Upper lobe of left lung (tissue), 6 donors: ENCODE measurements around the gene TMEM154. TPM values are rescaled to one million over a fixed set of nuclear protein-coding genes. Genes with fewer than 3 reads are reported as not detected.

Experiments used
- ATAC-seq, 2 donors: fragments of 200-7000 bp; cut with Tn5 transposase; one replicate each; pipeline ENCODE4 v1.9.1; 2022; ENCODE audit warnings: mild to moderate bottlenecking in 2 of 2, moderate library complexity in 2 of 2; ENCODE audit not compliant: low FRiP score in 2 of 2
- DNase-seq, 2 donors: peaks; one replicate each; pipeline ENCODE4 v3.0.0-alpha.2; 2019 to 2020
- H3K27ac ChIP-seq, 4 donors: fragments of 200-600 bp; sonication (generic); one replicate each; pipeline ENCODE4 v1.5.1; 2016 to 2019
- H3K27me3 ChIP-seq, 4 donors: fragments of 200-600 bp; sonication (generic); one replicate each; pipeline ENCODE4 v1.5.1; 2017 to 2019
- H3K36me3 ChIP-seq, 4 donors: fragments of 200-600 bp; sonication (generic); one replicate each; pipeline ENCODE4 v1.5.1; 2016 to 2019
- H3K4me1 ChIP-seq, 4 donors: fragments of 200-600 bp; sonication (generic); one replicate each; pipeline ENCODE4 v1.5.1; 2018 to 2019
- H3K4me3 ChIP-seq, 4 donors: fragments of 200-600 bp; sonication (generic); one replicate each; pipeline ENCODE4 v1.5.1; 2017 to 2019; ENCODE audit warnings: mild to moderate bottlenecking in 2 of 4, moderate library complexity in 1 of 4
- H3K9me3 ChIP-seq, 4 donors: fragments of 200-600 bp; sonication (generic); one replicate each; pipeline ENCODE4 v1.5.1; 2018 to 2019
- EP300 ChIP-seq, 4 donors: sonication (generic); formaldehyde crosslinking; IDR thresholded peaks; one replicate each; pipeline ENCODE4 v1.5.1; 2017; ENCODE audit warnings: antibody characterized with exemption in 4 of 4, control low read depth in 2 of 4
- POLR2A ChIP-seq, 4 donors: fragments of 450-650 bp; IDR thresholded peaks; one replicate each; pipeline ENCODE4 v1.5.1; 2016 to 2017; ENCODE audit warnings: antibody characterized with exemption in 4 of 4, mild to moderate bottlenecking in 2 of 4
- POLR2AphosphoS5 ChIP-seq, 2 donors: sonication (generic); formaldehyde crosslinking; IDR thresholded peaks; one replicate each; pipeline ENCODE4 v1.5.1; 2017; ENCODE audit warnings: antibody characterized with exemption in 2 of 2
- WGBS, 2 donors: methylation state at CpG; one replicate each; pipeline ENCODE4 v1.1.5; 2017 to 2018; 5-methylcytosine and 5-hydroxymethylcytosine counted together
- total RNA-seq, 6 donors: library from RNA; depleted of rRNA in 4 of 6; stranded (reverse); fragments of >200 nt in 4 of 6; gene quantifications; one replicate each; pipeline versions ENCODE4 v1.1.0 to v1.2.1, GENCODE V29; 2016 to 2021
- TF ChIP-seq, protein P1 (sequence below), 6 experiments: fragments of 450-650 bp in 4 of 6; fragments of 200-600 bp in 2 of 6; sonication (generic) in 2 of 6; IDR thresholded peaks; one replicate each; pipeline ENCODE4 v1.5.1; 2016 to 2019; ENCODE audit warnings: antibody characterized with exemption in 6 of 6
- donor health status: DM: no; HTN: no; CAD: no; lungs with moderate emphysema.
- donor health status: DM: no; HTN: yes; CAD: no; lungs with severe emphysema.

Gene TMEM154
- total RNA-seq, 6 donors from 2014 or later, result 2.4 to 18.7 (median 6.0) TPM

DNA sequence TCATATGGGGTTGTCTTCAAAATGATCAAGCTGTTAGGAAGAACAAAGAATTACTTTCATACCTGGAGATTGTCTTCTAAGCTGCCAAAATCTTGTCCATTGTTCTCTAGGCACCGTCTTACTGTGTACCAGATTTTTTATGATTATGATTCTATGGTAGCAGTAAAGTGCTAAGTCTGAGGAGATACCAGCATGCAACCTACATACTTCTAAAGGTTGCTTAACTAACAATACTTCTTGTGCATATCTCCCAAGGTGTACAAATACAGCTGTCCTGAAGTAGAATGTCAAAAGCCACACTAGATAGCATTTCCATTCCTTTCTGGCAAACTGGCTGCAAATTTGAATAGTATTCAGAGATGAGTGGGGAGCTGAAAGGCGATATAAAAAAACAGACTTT lies 81.3 kb downstream of the TMEM154 start:
- DNase-seq, result no peak
- Histone ChIP-seq H3K36me3 (no peaks in the 10 kb centered on the region), H3K9me3 (no peaks in the 10 kb centered on the region), H3K4me3 (no peak overlapping the region), H3K27me3 (no peaks in the 10 kb centered on the region), H3K4me1 (no peaks in the 10 kb centered on the region), H3K27ac (no peak overlapping the region)
- TF ChIP-seq POLR2A (IDR thresholded peaks at IDR 0.05) (no peak), POLR2AphosphoS5 (IDR thresholded peaks at IDR 0.05) (no peak), EP300 (IDR thresholded peaks at IDR 0.05) (no peak)
- TF ChIP-seq, protein P1, sequence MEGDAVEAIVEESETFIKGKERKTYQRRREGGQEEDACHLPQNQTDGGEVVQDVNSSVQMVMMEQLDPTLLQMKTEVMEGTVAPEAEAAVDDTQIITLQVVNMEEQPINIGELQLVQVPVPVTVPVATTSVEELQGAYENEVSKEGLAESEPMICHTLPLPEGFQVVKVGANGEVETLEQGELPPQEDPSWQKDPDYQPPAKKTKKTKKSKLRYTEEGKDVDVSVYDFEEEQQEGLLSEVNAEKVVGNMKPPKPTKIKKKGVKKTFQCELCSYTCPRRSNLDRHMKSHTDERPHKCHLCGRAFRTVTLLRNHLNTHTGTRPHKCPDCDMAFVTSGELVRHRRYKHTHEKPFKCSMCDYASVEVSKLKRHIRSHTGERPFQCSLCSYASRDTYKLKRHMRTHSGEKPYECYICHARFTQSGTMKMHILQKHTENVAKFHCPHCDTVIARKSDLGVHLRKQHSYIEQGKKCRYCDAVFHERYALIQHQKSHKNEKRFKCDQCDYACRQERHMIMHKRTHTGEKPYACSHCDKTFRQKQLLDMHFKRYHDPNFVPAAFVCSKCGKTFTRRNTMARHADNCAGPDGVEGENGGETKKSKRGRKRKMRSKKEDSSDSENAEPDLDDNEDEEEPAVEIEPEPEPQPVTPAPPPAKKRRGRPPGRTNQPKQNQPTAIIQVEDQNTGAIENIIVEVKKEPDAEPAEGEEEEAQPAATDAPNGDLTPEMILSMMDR (IDR thresholded peaks at IDR 0.05), result no peak
- WGBS, 2 donors, result 59 to 64% methylated on average over 2 of the region's 2 CpGs
- no peak for ATAC-seq

DNA sequence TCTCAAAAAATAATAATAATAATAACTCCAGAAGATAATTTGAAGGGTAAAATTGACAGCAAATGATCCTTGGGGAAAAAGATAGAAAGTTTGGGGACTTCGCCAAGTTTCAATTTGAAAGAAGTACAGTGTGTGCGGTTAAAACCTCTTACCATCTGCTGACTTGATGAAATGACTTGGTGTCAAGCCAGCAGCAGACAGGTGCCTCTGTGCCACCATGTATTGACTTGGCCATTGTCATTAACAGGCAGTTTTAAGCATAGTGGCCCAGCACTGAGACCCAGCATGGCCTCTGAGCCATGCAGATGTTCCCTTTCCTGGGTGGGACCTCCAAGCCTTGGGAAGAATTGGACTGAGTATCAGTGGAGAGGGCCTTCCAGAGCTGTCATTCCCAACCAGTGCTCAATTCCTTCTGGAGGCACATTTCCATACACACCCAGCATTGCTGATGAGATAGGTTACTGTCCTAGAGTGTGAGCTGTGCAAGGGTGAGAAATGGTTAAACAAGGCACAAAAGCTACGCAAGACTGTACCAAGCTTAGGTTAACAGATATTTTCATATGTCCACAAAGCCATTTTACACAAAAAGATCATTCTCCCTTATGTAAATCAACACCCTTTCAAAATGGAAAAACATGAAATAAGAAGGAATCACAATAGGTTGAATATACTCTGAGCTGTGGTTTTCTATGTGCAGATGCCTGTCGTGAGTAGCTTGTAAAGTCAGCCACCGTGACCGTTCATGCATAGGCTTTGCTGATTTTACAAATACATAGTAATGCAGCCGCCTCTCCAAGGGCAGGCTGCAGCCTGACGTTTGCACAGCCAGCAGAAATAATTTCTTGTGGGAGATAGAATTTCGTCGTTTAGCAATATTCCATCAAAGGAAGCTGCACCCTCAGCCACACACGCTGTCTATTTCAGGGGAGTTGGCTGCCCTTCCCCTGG lies 84.5 kb downstream of the TMEM154 start:
- TF ChIP-seq POLR2AphosphoS5 (IDR thresholded peaks at IDR 0.05), result no peak
- no peak for TF ChIP-seq POLR2A (IDR thresholded peaks at IDR 0.05)
- no peak for TF ChIP-seq EP300 (IDR thresholded peaks at IDR 0.05)
- TF ChIP-seq, protein P1 (IDR thresholded peaks at IDR 0.05), result no peak
- ATAC-seq (no peak), DNase-seq (no peak)
- H3K9me3 ChIP-seq, result no peaks in the 10 kb centered on the region
- no peak overlapping the region for H3K27ac ChIP-seq
- no peaks in the 10 kb centered on the region for H3K27me3 ChIP-seq
- H3K36me3 ChIP-seq, result no peaks in the 10 kb centered on the region
- no peak overlapping the region for H3K4me3 ChIP-seq
- H3K4me1 ChIP-seq, result peaks cover 0 to 6% (median 6%) of the 10 kb centered on the region in 4 donors
- 70 to 72% methylated on average over 11 of the region's 11 CpGs for WGBS, 2 donors

DNA sequence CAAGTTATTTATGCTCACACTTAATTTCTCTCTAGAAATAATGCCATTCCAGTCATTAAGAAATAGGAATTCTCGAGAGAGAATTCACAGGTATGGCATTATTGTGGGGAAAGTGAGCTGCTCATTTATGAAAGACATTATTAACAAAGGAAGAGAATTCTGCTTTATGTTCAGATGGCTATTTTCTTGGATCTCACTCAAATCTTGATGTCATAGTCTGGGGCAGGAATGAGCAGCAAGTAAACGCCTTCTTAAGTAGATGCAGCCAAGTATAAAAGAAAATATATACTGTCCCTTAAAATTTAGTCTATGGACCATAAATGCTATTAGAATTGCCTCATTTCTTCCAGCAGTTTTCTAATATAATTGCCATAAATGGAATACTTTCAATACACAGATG lies 85.7 kb downstream of the TMEM154 start:
- no peaks in the 10 kb centered on the region for H3K36me3 ChIP-seq
- peaks cover 0 to 6% (median 6%) of the 10 kb centered on the region in 4 donors for H3K4me1 ChIP-seq
- H3K27me3 ChIP-seq, result no peaks in the 10 kb centered on the region
- WGBS, 2 donors, result 72 to 82% methylated on average over 2 of the region's 2 CpGs
- H3K4me3 ChIP-seq, result no peak overlapping the region
- no peaks in the 10 kb centered on the region for H3K9me3 ChIP-seq
- no peak for DNase-seq
- TF ChIP-seq, protein P1 (IDR thresholded peaks at IDR 0.05), result no peak
- TF ChIP-seq POLR2AphosphoS5 (IDR thresholded peaks at IDR 0.05) (no peak), POLR2A (IDR thresholded peaks at IDR 0.05) (no peak), EP300 (IDR thresholded peaks at IDR 0.05) (no peak)
- H3K27ac ChIP-seq, result no peak overlapping the region
- ATAC-seq, result no peak

DNA sequence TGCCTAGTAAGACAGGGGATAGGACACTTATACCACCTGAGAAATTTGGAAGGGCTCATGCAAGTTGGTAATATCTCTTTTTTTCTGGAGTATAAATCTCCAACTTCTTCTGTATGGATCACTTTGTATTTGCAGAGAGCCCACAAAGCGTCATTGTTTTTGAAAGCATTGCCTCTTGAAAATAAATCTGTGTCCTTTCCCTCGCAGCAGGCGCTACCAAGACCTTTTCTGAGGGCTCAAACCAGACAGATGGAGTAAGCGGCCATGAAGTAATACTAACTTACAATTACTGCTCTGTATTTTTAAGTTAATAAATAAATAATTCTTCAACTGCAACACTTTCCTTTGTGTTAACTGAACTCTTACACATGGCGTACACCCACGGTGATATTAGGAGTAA lies 87.9 kb downstream of the TMEM154 start:
- no peaks in the 10 kb centered on the region for H3K9me3 ChIP-seq
- peaks cover 0 to 6% (median 6%) of the 10 kb centered on the region in 4 donors for H3K4me1 ChIP-seq
- DNase-seq, result no peak
- 81 to 86% methylated on average over 6 of the region's 6 CpGs for WGBS, 2 donors
- H3K4me3 ChIP-seq, result no peak overlapping the region
- H3K36me3 ChIP-seq, result no peaks in the 10 kb centered on the region
- H3K27ac ChIP-seq, result no peak overlapping the region
- ATAC-seq, result no peak
- H3K27me3 ChIP-seq, result no peaks in the 10 kb centered on the region
- no peak for TF ChIP-seq EP300 (IDR thresholded peaks at IDR 0.05)
- no peak for TF ChIP-seq POLR2A (IDR thresholded peaks at IDR 0.05)
- TF ChIP-seq, protein P1 (IDR thresholded peaks at IDR 0.05), result no peak
- no peak for TF ChIP-seq POLR2AphosphoS5 (IDR thresholded peaks at IDR 0.05)
